ENCODE measurements around the gene ZNF619. TPM values are rescaled to one million over a fixed set of nuclear protein-coding genes. Genes with fewer than 3 reads are reported as not detected.

The ZNF619 gene
- polyA plus RNA-seq, 1 of the 3 experiments (the other 2 are of a cell fraction) = 1.6 TPM

DNA sequence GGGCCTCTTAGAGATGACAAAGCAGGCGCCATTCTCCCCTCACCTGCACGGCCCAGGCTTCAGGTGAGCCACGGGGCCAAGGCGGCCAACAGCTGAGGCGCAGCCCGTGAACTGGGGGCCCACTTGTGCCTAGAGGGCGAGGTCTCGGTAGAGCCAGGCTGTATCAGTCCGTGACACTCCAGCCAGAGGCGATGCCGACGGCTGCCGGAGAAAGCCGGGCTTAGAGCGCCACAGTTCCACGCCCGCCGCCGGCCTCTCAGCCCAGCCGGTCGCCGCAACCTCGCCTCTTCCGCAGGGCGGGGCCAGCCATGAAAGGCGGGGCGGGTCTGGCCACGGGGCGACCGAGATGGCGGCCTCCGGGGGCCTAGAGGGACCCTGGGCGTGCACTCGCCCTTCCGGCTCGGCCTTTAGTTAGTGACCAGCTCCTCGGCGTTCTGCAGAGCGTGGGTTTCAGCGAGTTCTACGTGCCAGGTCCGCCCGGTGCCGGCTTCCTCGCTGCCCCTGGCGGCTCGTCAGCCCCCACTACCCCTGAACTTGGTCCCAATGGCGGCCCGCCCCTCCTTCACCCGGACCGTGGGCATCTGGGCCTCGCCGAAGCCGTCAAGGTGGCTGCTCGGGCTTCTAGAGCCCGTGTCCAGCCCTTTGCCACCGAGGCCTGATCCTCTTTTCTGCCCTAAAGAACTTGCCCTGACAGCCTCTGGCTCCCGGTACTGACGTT is 47.8 kb downstream of the ZNF619 start, which contains the start of gene ZNF621:
Gene ZNF621, plus strand, starts transcription at position 393 of the 718 bp plus-strand sequence. CDS start 881 bp downstream, outside the sequence.
- H3K9me2 ChIP-seq = no peaks in the 10 kb centered on the region
- peaks cover 38% of the 10 kb centered on the region for H3K79me2 ChIP-seq (ENCODE audit: insufficient read depth)
- peak within 1 kb of the TSS; percentile 96 for H2AFZ ChIP-seq (ENCODE audit: low read depth)
- peaks cover 0 to 7% of the 10 kb centered on the region in 2 experiments; a peak in 1 of 4 replicates for H3K4me1 ChIP-seq (ENCODE audit: control insufficient read depth in 1 of 2, insufficient read depth in 2 of 2, low read depth in 1 of 2, low read length in 1 of 2)
- no peaks in the 10 kb centered on the region for H3K27me3 ChIP-seq (ENCODE audit: insufficient read depth)
- WGBS (ENCODE audit: low lambda C conversion rate) = 2% methylated on average over 23 of the region's 59 CpGs
- peak within 1 kb of the TSS; percentile 98 for H3K4me2 ChIP-seq
- H3K36me3 ChIP-seq (replicated peaks in 1 of 2; ENCODE audit: control insufficient read depth in 1 of 2, insufficient read depth in 2 of 2, low read length in 1 of 2) = peaks cover 18 to 27% of the 10 kb centered on the region in 2 experiments
- H4K20me1 ChIP-seq (ENCODE audit: insufficient read depth) = no peaks in the 10 kb centered on the region
- ChIA-PET CTCF (interaction anchor here (1.0 to 2.5 kb wide), 4 partner anchors 19 to 1575 kb away, joined by 3 to 9 read pairs (median 5); partner anchors contain the start of gene ZNF620), POLR2A (interaction anchor here (1.0 to 3.6 kb wide), 6 partner anchors 8 to 675 kb away, joined by 4 to 45 read pairs (median 4); partner anchors contain the start of genes CTNNB1, RPL14, ZNF619 and ZNF620)
- H3K4me3 ChIP-seq (ENCODE audit: low read depth in 2 of 2, low read length in 1 of 2) = peak within 1 kb of the TSS; percentile 83 to 87
- H3K27ac ChIP-seq (ENCODE audit: low read depth in 2 of 2, low read length in 1 of 2) = peak within 1 kb of the TSS; percentile 73 to 86
- DNase-seq = peak; percentile 98
- no peaks in the 10 kb centered on the region for H3K9me3 ChIP-seq
- peak; percentile 85; the same call in 1 of the 2 replicates for TF ChIP-seq SIN3A (IDR thresholded peaks at IDR 0.05; ENCODE audit: borderline replicate concordance, low read depth, low read length)
- peak; percentile 91 for TF ChIP-seq MAX (IDR thresholded peaks at IDR 0.05; ENCODE audit: low read depth)
- TF ChIP-seq MXI1 (IDR thresholded peaks at IDR 0.05; ENCODE audit: low read depth, low read length) = peak; percentile 83
- TF ChIP-seq MEF2A (IDR thresholded peaks at IDR 0.05; ENCODE audit: borderline replicate concordance, low read depth) = no peak
- no peak for TF ChIP-seq GATA2 (CRISPR knock-in tag; IDR thresholded peaks at IDR 0.05)
- TF ChIP-seq EP300 (IDR thresholded peaks at IDR 0.05; ENCODE audit: borderline replicate concordance in 1 of 2, low read depth in 1 of 2, low read length in 1 of 2) = peak in 1 of 2 experiments; percentile 44; a peak in 1 of 4 replicates
- TF ChIP-seq ELF1 (IDR thresholded peaks at IDR 0.05) = peak; percentile 88
- TF ChIP-seq, protein P1, sequence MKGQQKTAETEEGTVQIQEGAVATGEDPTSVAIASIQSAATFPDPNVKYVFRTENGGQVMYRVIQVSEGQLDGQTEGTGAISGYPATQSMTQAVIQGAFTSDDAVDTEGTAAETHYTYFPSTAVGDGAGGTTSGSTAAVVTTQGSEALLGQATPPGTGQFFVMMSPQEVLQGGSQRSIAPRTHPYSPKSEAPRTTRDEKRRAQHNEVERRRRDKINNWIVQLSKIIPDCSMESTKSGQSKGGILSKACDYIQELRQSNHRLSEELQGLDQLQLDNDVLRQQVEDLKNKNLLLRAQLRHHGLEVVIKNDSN (IDR thresholded peaks at IDR 0.05; ENCODE audit: borderline replicate concordance, low read depth) = 0 out of 2 replicates have a peak, but pooled peaks have one; percentile 12
- peak; percentile 96 for TF ChIP-seq TAF1 (IDR thresholded peaks at IDR 0.05; ENCODE audit: borderline replicate concordance, low read depth, low read length)
- peak; percentile 68 for TF ChIP-seq CHD2 (IDR thresholded peaks at IDR 0.05; ENCODE audit: low read length, partially characterized antibody)
- peak; percentile 50; the same call in 1 of the 2 replicates for TF ChIP-seq FOXJ3 (CRISPR knock-in tag; IDR thresholded peaks at IDR 0.05)
- TF ChIP-seq GABPA (IDR thresholded peaks at IDR 0.05; ENCODE audit: low read depth) = peak; percentile 71
- peak; percentile 93 for TF ChIP-seq POLR2AphosphoS5 (IDR thresholded peaks at IDR 0.05; ENCODE audit: low read depth, low read length)
- no peak; the same call in 1 of the 2 replicates for TF ChIP-seq CTCF (IDR thresholded peaks at IDR 0.05)
- peak; percentile 90 for TF ChIP-seq YY1 (IDR thresholded peaks at IDR 0.05; ENCODE audit: low read depth)
- H3K9ac ChIP-seq = peak within 1 kb of the TSS; percentile 97
- H3F3A ChIP-seq (replicated peaks; ENCODE audit: insufficient read depth) = peaks cover 4% of the 10 kb centered on the region
